ENCODE results near the gene RAC2.

- TF ChIP-seq CTCF (IDR thresholded peaks at IDR 0.05; ENCODE audit: low read length), result no peak
- no peak for TF ChIP-seq EZH2phosphoT487 (IDR thresholded peaks at IDR 0.05; ENCODE audit: low read length)
- no peak for TF ChIP-seq EZH2 (optimal IDR thresholded peaks at IDR 0.05; ENCODE audit: low read depth, low read length)
These were observed 36.6 kb upstream of the RAC2 start for GRCh38 chr22:37280718-37281117.

All from MM.1S (cell line).